IMR-90 (cell line): ENCODE results near the gene ADAMTS20. TPM values are rescaled to one million over a fixed set of nuclear protein-coding genes. Genes with fewer than 3 reads are reported as not detected.

ENCODE experiments used
- ATAC-seq: fragments of 200-7000 bp; cut with Tn5 transposase; 2 replicates; pipeline ENCODE4 v1.9.1; 2020; ENCODE audit warnings: low read depth, mild to moderate bottlenecking, moderate library complexity
- BruUV-seq: library from RNA; stranded (reverse); fragments of 400-500 nt; replicated peaks from 2 replicates; lab custom pipeline; 2021; lab: Mats Ljungman, UMichigan
- CTCF ChIA-PET: fragments of 300-600 bp; formaldehyde crosslinking; extraction: SDS; loops from one replicate; lab custom pipeline; 2021; ENCODE audit warnings: antibody characterized with exemption; lab: Yijun Ruan, JAX
- POLR2A ChIA-PET: fragments of 300-600 bp; sonication (Branson Sonifier 250); formaldehyde crosslinking; loops from one replicate; lab custom pipeline; 2022; ENCODE audit warnings: antibody characterized with exemption; ENCODE audit not compliant: unreplicated experiment; lab: Charles Lee
- DNase-seq: peaks from one replicate; pipeline ENCODE4 v3.0.0; 2013
- H2AFZ ChIP-seq: replicated peaks from 2 replicates; pipeline ENCODE3; 2013; ENCODE audit warnings: low read length, mild to moderate bottlenecking; ENCODE audit not compliant: poor library complexity
- H2AK5ac ChIP-seq: 2 replicates; pipeline ENCODE4 v1.6.1; 2013; ENCODE audit warnings: low read depth, low read length, inconsistent platforms
- H2AK9ac ChIP-seq: replicated peaks from 2 replicates; pipeline ENCODE3; 2013; ENCODE audit warnings: mild to moderate bottlenecking, low read depth, low read length, moderate library complexity; ENCODE audit not compliant: poor library complexity
- H2BK120ac ChIP-seq: 2 replicates; pipeline ENCODE4 v1.6.1; 2013; ENCODE audit warnings: low read depth, low read length, inconsistent platforms
- H2BK15ac ChIP-seq: 3 replicates; pipeline ENCODE4 v1.6.1; 2013; ENCODE audit warnings: low read depth, low read length, inconsistent platforms
- H2BK20ac ChIP-seq: 2 replicates; pipeline ENCODE4 v1.6.1; 2013; ENCODE audit warnings: low read depth, mild to moderate bottlenecking, inconsistent platforms, low read length, moderate library complexity
- H2BK5ac ChIP-seq: 2 replicates; pipeline ENCODE4 v1.6.1; 2013; ENCODE audit warnings: mild to moderate bottlenecking, low read depth, low read length, inconsistent platforms; ENCODE audit not compliant: poor library complexity, severe bottlenecking
- H3K14ac ChIP-seq: replicated peaks from 2 replicates; pipeline ENCODE4 v1.6.1; 2013; ENCODE audit warnings: low read depth, low read length, inconsistent platforms
- H3K18ac ChIP-seq: 2 replicates; pipeline ENCODE4 v1.6.1; 2013; ENCODE audit warnings: low read depth, low read length, control low read depth
- H3K23ac ChIP-seq: 2 replicates; pipeline ENCODE4 v1.6.1; 2013; ENCODE audit warnings: low read depth, low read length, inconsistent platforms
- H3K27ac ChIP-seq: 2 replicates; pipeline ENCODE4 v1.5.1; 2013; ENCODE audit warnings: mild to moderate bottlenecking, control low read depth, low read length; ENCODE audit not compliant: insufficient read depth
- H3K27me3 ChIP-seq: 2 replicates; pipeline ENCODE4 v1.6.1; 2013; ENCODE audit warnings: low read length; ENCODE audit not compliant: control insufficient read depth, insufficient read depth
- H3K36me3 ChIP-seq: 2 replicates; pipeline ENCODE4 v1.6.1; 2013; ENCODE audit warnings: low read length, mixed read lengths; ENCODE audit not compliant: control insufficient read depth, insufficient read depth
- H3K4ac ChIP-seq: 2 replicates; pipeline ENCODE4 v1.6.1; 2013; ENCODE audit warnings: low read depth, low read length, inconsistent platforms
- H3K4me1 ChIP-seq: 2 replicates; pipeline ENCODE4 v1.6.1; 2013; ENCODE audit warnings: low read length, mixed read lengths; ENCODE audit not compliant: control insufficient read depth, insufficient read depth
- H3K4me2 ChIP-seq: 2 replicates; pipeline ENCODE4 v1.6.1; 2013; ENCODE audit warnings: low read depth, mild to moderate bottlenecking, control low read depth, low read length, moderate library complexity
- H3K4me3 ChIP-seq: 2 replicates; pipeline ENCODE4 v1.5.1; 2013; ENCODE audit warnings: low read depth, mild to moderate bottlenecking, control low read depth, low read length, moderate library complexity; ENCODE audit not compliant: insufficient read depth
- H3K56ac ChIP-seq: 2 replicates; pipeline ENCODE4 v1.6.1; 2013; ENCODE audit warnings: low read length, inconsistent platforms; ENCODE audit not compliant: insufficient read depth; ENCODE audit errors: extremely low read depth
- H3K79me1 ChIP-seq, 2 experiments: 2 replicates each; pipeline ENCODE4 v1.6.1; 2013; ENCODE audit warnings: low read length in 2 of 2, inconsistent platforms in 1 of 2, low read depth in 1 of 2
- H3K9ac ChIP-seq: 2 replicates; pipeline ENCODE4 v1.6.1; 2013; ENCODE audit warnings: low read depth, low read length, control low read depth
- H3K9me1 ChIP-seq: 2 replicates; pipeline ENCODE4 v1.6.1; 2013; ENCODE audit warnings: low read length, inconsistent platforms; ENCODE audit not compliant: insufficient read depth
- H3K9me3 ChIP-seq: 2 replicates; pipeline ENCODE4 v1.6.1; 2013; ENCODE audit warnings: low read length; ENCODE audit not compliant: control insufficient read depth, insufficient read depth
- H4K20me1 ChIP-seq: 2 replicates; pipeline ENCODE4 v1.6.1; 2013; ENCODE audit warnings: low read length, inconsistent platforms; ENCODE audit not compliant: insufficient read depth
- H4K5ac ChIP-seq: 2 replicates; pipeline ENCODE4 v1.6.1; 2013; ENCODE audit warnings: mild to moderate bottlenecking, low read depth, low read length, control low read depth
- H4K8ac ChIP-seq, 2 experiments: 2 replicates each; pipeline ENCODE4 v1.6.1; 2013; ENCODE audit warnings: low read depth in 2 of 2, low read length in 2 of 2, control low read depth in 1 of 2, inconsistent platforms in 1 of 2
- H4K91ac ChIP-seq: 2 replicates; pipeline ENCODE4 v1.6.1; 2013; ENCODE audit warnings: low read depth, low read length, inconsistent platforms; ENCODE audit not compliant: insufficient read depth
- BHLHE40 ChIP-seq: fragments of 150-350 bp; IDR thresholded peaks from 2 replicates; pipeline ENCODE4 v1.6.1; 2016; ENCODE audit warnings: mild to moderate bottlenecking, low read depth, low read length
- CTCF ChIP-seq: conservative IDR thresholded peaks from 2 replicates; pipeline ENCODE4 v1.5.1; 2012; ENCODE audit warnings: mild to moderate bottlenecking, low read depth, low read length, improper control_type of control experiment
- NFE2L2 ChIP-seq: fragments of 150-350 bp; IDR thresholded peaks from 2 replicates; pipeline ENCODE4 v1.6.1; 2016; ENCODE audit warnings: low read depth, mild to moderate bottlenecking, low read length
- RAD21 ChIP-seq: IDR thresholded peaks from 2 replicates; pipeline ENCODE4 v1.6.1; 2012; ENCODE audit warnings: low read length, improper control_type of control experiment
- RFX5 ChIP-seq: IDR thresholded peaks from 2 replicates; pipeline ENCODE4 v1.8.0; 2012; ENCODE audit warnings: low read depth, mild to moderate bottlenecking, low read length, moderate library complexity
- SMC3 ChIP-seq: fragments of 150-350 bp; IDR thresholded peaks from 2 replicates; pipeline ENCODE4 v1.6.1; 2016; ENCODE audit warnings: low read depth, mild to moderate bottlenecking, antibody characterized with exemption, low read length, moderate library complexity
- USF2 ChIP-seq: fragments of 150-350 bp; IDR thresholded peaks from 2 replicates; pipeline ENCODE4 v1.6.1; 2017; ENCODE audit warnings: mild to moderate bottlenecking, antibody characterized with exemption, low read length, low read depth
- WGBS, 2 experiments: methylation state at CpG; one replicate each; pipeline versions ENCODE4 v1.1.5 to v1.1.7; 2013; ENCODE audit warnings: missing lambda C conversion rate in 2 of 2; ENCODE audit not compliant: insufficient read length in 1 of 2; ENCODE audit errors: extremely low coverage in 2 of 2; 5-methylcytosine and 5-hydroxymethylcytosine counted together
- dilution Hi-C: fragments of 300-500 bp; cut with HindIII; formaldehyde crosslinking; loops from one replicate; pipeline ENCODE4 v1.14.3; 2018; ENCODE audit warnings: low sequenced_read_pairs; ENCODE audit not compliant: unreplicated experiment
- in situ Hi-C: fragments of 300-500 bp; cut with MboI; formaldehyde crosslinking; loops from 3 replicates; pipeline ENCODE4 v1.14.3; 2019; ENCODE audit warnings: low sequenced_read_pairs, inconsistent platforms, mixed read lengths
- intact Hi-C: fragments of 100-400 bp; cut with micrococcal nuclease; formaldehyde crosslinking; loops from 2 replicates; pipeline ENCODE4 v1.10.0; 2022
- polyA plus RNA-seq, 3 experiments: library from polyadenylated mRNA; depleted of rRNA; stranded (reverse); fragments of >200 nt; gene quantifications; 2 replicates each; pipeline ENCODE4 v1.2.3, GENCODE V29; 2012; ENCODE audit warnings: low replicate concordance in 1 of 3
- total RNA-seq: library from RNA; depleted of rRNA; stranded (reverse); fragments of >200 nt; gene quantifications from 2 replicates; pipeline ENCODE4 v1.2.3, GENCODE V29; 2012
- TF ChIP-seq, protein P1 (sequence below): fragments of 150-350 bp; IDR thresholded peaks from 2 replicates; pipeline ENCODE4 v1.6.1; 2016; ENCODE audit warnings: low read depth, mild to moderate bottlenecking, low read length, moderate library complexity, borderline replicate concordance

ADAMTS20 gene
- total and polyA plus RNA-seq, 2 of the 4 experiments (the other 2 are of a cell fraction): not detected

DNA sequence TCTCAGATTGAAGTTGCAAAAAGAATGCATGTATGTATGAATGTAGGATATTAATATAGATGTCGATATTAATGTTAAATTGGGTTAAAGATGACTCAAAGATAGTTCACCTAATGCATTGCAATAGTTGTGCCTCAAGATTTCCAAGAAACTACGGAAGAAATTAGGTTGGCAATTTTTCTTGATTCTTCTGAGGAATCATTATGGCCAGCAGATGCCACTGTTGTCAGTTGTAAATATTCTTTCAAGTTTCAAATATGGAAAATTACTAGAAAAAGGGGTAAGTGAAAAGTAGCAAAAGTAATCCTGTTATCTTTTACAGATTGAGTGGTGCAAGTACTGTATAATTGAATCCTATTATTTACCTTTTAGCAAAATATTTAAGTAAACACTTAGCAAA, 202.1 kb downstream of the ADAMTS20 start:
- Histone ChIP-seq H2AFZ (no peak overlapping the region), H3K36me3 (no peaks in the 10 kb centered on the region), H2BK5ac (no peak overlapping the region), H2BK20ac (no peak overlapping the region), H3K4ac (no peak overlapping the region), H4K20me1 (no peaks in the 10 kb centered on the region), H4K5ac (no peak overlapping the region), H3K27me3 (no peaks in the 10 kb centered on the region), H3K56ac (no peak overlapping the region), H2AK5ac (no peak overlapping the region), H3K4me2 (no peak overlapping the region), H3K27ac (no peak overlapping the region), H3K9me1 (no peaks in the 10 kb centered on the region; the same call in 1 of the 2 replicates), H3K4me3 (no peak overlapping the region), H2AK9ac (no peak overlapping the region), H3K79me1 (no peaks in the 10 kb centered on the region), H3K18ac (no peak overlapping the region), H3K23ac (no peak overlapping the region), H3K14ac (no peak overlapping the region), H3K4me1 (no peaks in the 10 kb centered on the region), H2BK15ac (no peak overlapping the region), H3K9ac (no peak overlapping the region), H2BK120ac (no peak overlapping the region), H4K91ac (no peak overlapping the region), H4K8ac (no peak overlapping the region), H3K9me3 (peaks cover 6% of the 10 kb centered on the region)
- DNase-seq (peak; percentile 31), ATAC-seq (peak; percentile 27; the same call in 1 of the 2 replicates)
- BruUV-seq: no TSS peak
- in situ Hi-C loops (loop anchor here (25.0 kb wide), 1 partner anchor 537 kb away; no protein-coding TSS in a partner anchor), dilution Hi-C loops (no loop called here), intact Hi-C loops (loop anchor here (2.0 to 5.0 kb wide), 4 partner anchors 152 to 1581 kb away; no protein-coding TSS in a partner anchor)
- ChIA-PET CTCF (interaction anchor here (1.1 kb wide), 1 partner anchor 11 kb away, joined by 6 read pairs; no protein-coding TSS in a partner anchor), POLR2A (no interaction called here)
- TF ChIP-seq RFX5 (no peak), SMC3 (no peak), USF2 (no peak), BHLHE40 (no peak), NFE2L2 (no peak), CTCF (peak; percentile 49), RAD21 (peak; percentile 39; the same call in 1 of the 2 replicates)
- TF ChIP-seq, protein P1, sequence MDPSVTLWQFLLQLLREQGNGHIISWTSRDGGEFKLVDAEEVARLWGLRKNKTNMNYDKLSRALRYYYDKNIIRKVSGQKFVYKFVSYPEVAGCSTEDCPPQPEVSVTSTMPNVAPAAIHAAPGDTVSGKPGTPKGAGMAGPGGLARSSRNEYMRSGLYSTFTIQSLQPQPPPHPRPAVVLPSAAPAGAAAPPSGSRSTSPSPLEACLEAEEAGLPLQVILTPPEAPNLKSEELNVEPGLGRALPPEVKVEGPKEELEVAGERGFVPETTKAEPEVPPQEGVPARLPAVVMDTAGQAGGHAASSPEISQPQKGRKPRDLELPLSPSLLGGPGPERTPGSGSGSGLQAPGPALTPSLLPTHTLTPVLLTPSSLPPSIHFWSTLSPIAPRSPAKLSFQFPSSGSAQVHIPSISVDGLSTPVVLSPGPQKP: no peak
- 100% methylated on average over 1 of the region's 2 CpGs for WGBS, 2 experiments
